ENCODE data around the gene OR6Y1.

The OR6Y1 gene

GRCh38 chr1:158496374-158496773, 57.8 kb downstream of the OR6Y1 start:
- no peak for DNase-seq

- no peak for DNase-seq
Observed at GRCh38 chr1:158494796-158495195, 59.4 kb downstream of the OR6Y1 start.

Data from activated CD4-positive, alpha-beta T cell treated with anti-CD3 and anti-CD28 coated beads, Interleukin-2, amount 50 U/mL, for 16 hours (primary cell).